GM18505 (cell line): ENCODE data around the gene AFF2.
"Not testable (repeated sequence)": the region's sequence is repeated elsewhere in the genome, so short reads cannot be mapped to it uniquely, and the experiment has no call there.

Experiments
- ATAC-seq: cut with Tn5 transposase; IDR thresholded peaks from one replicate; pipeline ENCODE4 v1.9.1; 2021; ENCODE audit not compliant: unreplicated experiment
- POLR2A ChIP-seq: IDR thresholded peaks from 4 replicates; pipeline ENCODE4 v1.6.1; 2011; ENCODE audit warnings: borderline replicate concordance; ENCODE audit not compliant: insufficient read depth, insufficient read length; ENCODE audit errors: extremely low read depth

AFF2 gene

DNA sequence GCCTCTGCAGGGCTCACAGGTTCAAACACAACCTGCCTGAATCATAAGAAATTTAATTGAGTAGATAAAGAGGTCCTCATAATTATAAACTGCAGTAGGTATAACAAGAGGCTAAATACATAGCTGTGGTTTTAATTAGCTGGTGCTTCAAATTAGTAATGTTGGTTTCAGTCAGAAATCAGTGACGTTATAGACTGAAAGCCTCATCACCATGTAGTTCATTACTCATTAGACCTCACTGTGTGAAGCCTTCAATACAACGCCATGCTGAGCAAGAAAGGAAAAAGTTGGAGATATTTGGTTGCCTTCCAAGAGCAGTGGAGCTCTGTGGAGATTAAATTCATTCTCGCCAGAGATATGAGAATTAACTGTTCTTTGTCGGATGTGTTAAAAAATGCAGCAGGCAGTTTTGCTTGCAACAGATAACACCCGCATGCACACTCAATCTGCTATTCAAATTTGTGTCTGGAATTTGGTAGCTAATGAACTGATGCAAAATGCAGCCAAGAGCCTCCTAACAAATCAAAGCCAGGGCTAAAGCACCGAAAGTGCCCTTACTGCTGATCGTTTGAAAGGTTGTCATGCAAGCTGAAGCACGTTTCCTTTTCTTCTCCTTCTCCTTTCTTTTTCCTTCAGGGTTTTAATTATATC, 148.9 kb downstream of the AFF2 start:
- TF ChIP-seq POLR2A = no peak
- ATAC-seq = no peak

DNA sequence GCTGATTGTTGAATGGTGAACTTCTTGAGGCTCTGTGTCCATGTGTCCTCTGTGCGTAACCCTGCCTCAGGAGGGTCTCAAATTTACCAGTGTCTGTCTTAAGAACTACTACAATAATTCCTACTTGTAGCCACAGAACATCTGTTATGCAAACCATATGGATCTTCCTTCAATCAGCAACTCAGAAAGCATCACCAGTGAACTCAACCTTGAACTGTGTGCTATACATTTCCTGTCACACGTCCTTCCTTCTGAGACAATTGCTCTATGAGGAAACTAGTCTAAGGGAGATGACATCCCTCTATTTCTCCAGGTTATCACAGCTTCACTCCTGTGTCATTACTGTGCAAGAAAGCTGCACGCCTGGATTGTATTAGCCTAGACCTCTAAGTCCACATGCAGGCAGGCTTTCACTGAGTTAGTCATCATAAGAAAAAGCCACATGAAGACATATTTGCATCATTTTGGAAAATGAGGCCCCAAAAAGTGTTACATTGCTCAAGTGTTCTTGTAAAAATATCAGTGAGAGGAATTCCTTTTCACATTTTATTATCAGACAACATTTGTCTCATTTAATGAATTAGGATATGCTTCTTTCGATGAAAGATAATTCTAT, 157.8 kb downstream of the AFF2 start:
- no peak for TF ChIP-seq POLR2A
- ATAC-seq = no peak

DNA sequence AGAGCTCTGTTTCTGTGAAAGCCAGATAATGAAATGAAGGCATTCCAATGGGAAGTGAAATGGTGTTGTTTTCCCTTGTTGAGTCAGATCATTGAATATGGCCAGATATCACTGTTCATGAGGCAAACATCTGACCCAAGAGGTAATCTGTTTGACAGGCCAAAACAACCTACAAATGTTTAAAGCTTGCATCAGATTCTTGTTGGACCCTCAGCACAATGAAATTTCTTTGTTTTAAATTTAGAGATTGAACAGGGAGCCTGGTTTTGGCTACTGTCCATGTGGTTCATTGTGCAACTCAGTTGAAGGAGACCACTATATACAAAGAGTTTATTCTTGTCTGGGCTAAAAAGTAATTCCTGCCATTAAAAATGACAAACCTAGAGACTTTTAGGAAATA, 159.1 kb downstream of the AFF2 start:
- no peak for TF ChIP-seq POLR2A
- no peak for ATAC-seq

DNA sequence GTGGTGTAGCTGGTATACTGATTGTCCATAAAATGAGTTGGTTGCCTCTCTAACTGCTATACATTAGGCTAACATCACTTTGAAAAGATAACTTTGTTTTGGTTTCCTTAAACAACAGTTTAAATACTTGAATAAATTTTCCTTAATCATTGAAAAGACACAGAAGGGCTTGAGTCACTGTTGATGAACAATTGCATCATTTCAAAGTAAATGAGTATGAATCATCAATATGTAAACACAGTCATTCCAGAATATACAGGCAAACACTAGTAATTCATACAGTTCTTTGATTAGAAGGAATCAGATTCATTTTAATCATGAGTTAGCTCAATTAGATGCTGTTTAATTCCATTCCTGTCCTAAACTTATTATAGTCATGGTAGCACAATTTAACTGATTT, 160.6 kb downstream of the AFF2 start:
- TF ChIP-seq POLR2A = no peak
- no peak for ATAC-seq

DNA sequence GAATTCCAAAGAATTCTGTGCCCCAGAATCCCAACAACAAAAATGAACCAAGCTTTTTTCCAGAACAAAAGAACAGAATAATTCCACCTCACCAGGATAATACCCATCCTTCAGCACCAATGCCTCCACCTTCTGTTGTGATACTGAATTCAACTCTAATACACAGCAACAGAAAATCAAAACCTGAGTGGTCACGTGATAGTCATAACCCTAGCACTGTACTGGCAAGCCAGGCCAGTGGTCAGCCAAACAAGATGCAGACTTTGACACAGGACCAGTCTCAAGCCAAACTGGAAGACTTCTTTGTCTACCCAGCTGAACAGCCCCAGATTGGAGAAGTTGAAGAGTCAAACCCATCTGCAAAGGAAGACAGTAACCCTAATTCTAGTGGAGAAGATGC, 161.6 kb downstream of the AFF2 start:
- no peak for ATAC-seq
- TF ChIP-seq POLR2A = no peak

DNA sequence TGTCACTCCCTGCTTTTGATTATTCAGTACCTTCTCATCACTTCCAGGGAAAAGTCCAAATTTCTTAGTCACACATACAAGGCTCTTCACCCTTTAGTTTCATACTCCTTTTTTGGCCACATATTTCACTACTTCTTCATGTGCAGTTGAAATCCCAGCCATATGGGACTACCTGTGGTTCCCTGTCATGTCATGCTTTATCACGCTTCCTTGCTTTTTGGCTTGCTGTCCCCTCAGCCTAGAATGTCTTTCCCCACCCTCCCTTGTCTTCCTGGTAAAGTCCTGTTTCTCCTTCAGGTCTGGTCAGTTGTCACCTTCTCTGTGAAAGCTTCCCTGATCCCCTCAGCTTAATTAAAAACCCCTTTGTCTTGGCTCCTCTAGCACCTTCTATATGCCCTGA, 163.8 kb downstream of the AFF2 start:
- ATAC-seq = no peak
- no peak for TF ChIP-seq POLR2A

DNA sequence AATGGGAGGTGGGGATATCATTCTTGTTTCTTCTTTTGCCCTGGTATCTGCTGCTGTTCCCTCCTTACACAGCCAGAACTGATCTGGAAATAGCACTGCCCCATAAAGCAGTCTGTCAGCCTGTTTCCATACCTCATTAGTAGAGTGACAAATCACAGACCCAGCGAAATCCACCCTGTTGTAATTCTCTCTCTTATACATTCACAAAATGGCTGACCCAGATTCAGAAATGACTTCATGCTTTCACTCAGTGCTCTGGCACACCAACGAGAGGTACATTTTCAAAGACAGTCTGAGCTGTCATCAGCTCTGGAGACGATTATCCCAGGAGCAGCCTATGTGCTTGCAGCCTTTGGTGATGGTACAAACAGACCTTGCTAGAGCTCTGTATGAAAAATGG, 164.6 kb downstream of the AFF2 start:
- no peak for TF ChIP-seq POLR2A
- no peak for ATAC-seq

DNA sequence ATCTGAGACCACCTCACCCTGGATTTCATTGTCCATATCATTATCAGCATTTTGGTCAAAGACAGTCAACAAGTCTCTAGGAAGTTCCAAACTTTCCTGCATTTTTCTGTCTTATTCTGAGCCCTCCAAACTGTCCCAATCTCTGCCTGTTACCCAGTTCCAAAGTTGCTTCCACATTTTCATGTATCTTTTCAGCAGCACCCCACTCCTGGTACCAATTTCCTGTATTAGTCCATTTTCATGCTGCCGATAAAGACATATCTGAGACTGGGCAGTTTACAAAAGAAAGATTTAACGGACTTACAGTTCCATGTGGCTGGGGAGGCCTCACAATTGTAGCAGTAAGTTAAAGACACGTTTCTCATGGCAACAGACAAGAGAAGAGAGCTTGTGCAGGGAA, 168.8 kb downstream of the AFF2 start:
- not testable (repeated sequence) for ATAC-seq

DNA sequence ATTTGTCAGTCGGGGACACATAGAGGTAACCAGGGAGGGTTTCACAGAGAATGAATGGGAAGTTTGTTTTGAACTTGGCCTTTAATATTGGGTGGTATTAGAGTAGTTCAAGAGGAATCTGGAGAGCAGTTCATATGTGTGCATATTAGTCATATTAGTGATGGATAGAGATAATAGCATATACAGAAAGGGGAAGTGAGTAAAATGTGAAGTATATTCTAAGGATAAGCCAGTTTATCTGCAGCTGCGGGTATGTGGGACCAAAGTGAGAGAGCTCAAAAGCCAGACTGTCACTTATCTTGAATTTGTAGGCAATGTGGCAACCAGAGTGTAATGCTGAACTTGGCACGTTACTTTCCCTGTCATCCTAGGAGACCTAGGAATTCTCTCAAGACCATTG, 169.9 kb downstream of the AFF2 start:
- TF ChIP-seq POLR2A = no peak
- ATAC-seq = no peak

DNA sequence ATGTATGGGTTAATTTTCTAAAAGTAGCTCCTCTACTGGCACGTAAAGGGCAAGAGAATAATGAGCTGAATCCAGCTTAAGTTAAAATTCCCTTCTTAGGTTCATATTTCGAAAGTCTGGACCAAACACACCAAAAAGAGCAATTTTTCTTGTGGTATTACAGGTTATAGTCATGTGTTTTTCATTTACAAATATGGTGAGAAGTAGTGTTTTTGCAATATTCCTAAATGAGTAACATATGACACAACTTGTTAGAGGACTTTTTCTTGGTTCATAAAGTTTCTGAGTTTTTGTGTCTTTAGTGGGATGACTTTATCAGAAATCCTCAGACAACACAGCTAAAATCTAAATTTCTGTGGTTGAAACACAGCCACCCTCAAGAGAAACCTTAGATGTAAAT, 172.1 kb downstream of the AFF2 start:
- TF ChIP-seq POLR2A = no peak
- no peak for ATAC-seq

DNA sequence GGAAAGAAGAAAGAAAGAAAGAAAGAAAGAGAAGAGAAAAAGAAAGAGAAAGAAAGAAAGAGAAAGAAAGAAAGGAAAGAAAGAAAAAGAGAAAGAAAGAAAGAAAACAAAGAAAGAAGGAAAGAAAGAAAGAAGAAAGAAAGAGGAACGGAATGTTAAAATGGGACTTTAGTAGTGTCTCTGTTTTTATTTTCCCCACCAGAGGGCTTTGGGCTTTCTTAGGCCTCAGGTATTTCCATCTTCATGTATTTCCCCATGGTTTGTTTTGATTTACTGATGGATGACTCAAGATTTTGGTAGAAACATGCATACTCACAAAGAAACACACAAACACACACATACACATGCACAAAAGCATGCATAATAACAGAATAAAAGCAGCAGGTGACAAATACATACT, 181.2 kb downstream of the AFF2 start:
- no peak for ATAC-seq

DNA sequence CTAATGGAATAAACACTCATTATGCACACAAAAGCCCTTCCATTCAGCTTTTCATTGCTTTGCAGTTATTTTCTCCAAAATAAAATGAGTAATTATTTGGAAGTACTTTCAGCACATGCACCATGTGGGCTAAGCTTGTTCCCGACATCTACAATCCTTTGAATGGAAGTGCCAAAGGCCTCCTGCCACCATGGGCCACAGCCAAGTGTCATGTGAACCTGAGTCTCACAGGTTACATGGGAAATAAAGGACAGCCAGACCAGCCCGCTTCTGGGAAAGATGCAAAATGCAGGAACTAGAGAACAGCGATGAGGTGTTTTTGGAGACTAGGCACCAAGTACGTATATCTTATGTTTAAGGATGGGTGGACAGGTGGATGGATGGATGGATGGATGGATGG, 181.8 kb downstream of the AFF2 start:
- no peak for ATAC-seq
- TF ChIP-seq POLR2A = no peak

More for the DNA sequence above, 181.2 kb downstream of the AFF2 start:
- no peak for TF ChIP-seq POLR2A

DNA sequence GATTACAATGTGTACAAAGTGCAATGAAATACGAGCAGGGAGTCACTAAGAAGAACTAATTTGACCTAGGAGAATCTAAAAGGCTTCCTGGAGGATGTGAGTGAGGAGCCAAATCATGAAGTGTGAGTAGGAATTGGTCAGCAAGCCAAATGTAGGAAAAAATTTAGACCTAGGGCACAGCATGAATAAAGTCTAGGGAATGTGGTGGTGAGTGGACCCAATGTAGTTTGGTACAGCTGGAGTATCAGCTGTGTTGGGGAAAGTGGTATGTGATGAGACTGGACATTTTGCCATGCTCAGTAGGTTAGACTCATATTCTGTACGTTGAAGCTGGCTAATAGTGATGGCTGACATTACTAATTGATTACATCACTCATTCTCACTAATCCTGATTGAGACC, 191.0 kb downstream of the AFF2 start:
- ATAC-seq = no peak

DNA sequence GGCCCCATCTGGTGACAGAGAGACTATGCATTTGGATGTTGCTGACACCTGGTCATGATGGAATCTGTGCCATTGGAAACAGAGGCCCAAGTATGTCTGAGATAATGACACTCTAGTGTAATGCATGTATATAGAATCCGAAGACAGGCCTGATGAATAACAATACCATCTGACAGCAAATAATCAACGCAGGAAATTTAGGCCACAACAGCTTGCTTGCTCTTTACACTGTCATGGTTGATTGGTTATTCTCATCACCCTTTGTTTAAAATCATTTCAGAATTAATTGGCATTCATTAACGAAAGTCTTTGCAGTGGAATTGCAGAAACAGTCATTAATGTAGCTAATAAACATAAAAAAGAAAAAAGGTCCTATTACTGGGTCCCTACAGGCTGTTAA, 194.8 kb downstream of the AFF2 start:
- no peak for TF ChIP-seq POLR2A
- ATAC-seq = no peak

More for the DNA sequence above, 191.0 kb downstream of the AFF2 start:
- TF ChIP-seq POLR2A = no peak

DNA sequence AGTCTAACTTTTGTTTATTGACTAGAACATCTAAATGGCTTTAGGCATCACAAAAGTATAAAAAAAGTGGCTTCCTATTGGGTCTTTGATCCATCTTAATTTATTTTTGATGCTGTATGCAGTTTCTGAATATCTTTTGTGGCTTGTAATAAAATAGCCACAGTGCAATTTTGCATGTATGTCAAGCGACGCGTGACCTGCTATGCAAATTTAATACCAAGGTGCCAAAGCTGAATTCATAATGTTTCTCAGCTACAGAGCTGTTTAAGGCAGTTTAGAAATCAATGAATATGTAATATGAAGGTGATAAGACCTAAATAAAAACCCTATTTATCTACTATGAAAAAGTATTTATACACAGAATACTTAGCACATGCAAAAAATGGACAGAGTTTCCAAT, 197.8 kb downstream of the AFF2 start:
- TF ChIP-seq POLR2A = no peak
- ATAC-seq = no peak

DNA sequence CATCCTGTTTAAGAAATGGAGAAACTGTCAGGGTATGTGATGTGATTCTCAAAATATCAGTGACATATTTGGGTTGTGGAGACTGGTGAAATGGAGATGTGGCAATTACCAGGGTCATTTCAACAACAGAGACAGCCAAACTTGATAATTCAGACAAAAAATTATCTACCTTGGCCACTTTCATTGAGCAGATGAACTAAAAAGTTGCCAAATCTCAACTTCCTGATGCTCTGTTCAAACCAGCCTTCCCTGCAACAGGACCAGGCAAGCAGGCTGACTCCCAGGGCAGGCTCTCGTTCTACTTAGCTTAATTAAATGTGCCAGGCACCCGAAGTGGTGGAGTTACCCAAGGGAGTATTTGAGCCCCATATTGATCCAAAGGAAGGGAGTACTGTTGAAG, 199.6 kb downstream of the AFF2 start:
- TF ChIP-seq POLR2A = no peak
- ATAC-seq = no peak

DNA sequence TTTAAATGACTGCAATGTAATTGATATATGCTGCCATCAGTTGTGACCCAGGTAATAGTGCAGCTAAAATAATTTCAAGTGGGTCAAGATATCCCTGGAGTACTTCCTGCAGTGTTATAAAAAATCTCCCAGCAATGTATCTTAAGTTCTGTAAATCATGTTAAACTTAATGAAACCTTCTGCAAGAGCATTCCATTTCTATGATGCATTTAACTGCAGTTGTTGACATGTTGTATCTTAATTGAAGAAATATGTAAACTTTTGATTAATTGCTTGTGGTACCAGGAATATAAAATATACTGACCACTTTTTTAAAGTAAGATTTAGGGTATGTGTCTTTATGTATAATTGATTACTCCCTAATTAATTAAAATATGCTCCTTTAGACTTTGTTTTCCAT, 213.6 kb downstream of the AFF2 start:
- no peak for TF ChIP-seq POLR2A
- no peak for ATAC-seq
